ENCODE data around the gene PROK2.

PROK2 gene

GRCh38 chr3:71786217-71786549 lies 1.2 kb upstream of the PROK2 start:
- DNase-seq: no peak

GRCh38 chr3:71785532-71786216 lies 726 bp upstream of the PROK2 start:
- no peak for DNase-seq

DNA sequence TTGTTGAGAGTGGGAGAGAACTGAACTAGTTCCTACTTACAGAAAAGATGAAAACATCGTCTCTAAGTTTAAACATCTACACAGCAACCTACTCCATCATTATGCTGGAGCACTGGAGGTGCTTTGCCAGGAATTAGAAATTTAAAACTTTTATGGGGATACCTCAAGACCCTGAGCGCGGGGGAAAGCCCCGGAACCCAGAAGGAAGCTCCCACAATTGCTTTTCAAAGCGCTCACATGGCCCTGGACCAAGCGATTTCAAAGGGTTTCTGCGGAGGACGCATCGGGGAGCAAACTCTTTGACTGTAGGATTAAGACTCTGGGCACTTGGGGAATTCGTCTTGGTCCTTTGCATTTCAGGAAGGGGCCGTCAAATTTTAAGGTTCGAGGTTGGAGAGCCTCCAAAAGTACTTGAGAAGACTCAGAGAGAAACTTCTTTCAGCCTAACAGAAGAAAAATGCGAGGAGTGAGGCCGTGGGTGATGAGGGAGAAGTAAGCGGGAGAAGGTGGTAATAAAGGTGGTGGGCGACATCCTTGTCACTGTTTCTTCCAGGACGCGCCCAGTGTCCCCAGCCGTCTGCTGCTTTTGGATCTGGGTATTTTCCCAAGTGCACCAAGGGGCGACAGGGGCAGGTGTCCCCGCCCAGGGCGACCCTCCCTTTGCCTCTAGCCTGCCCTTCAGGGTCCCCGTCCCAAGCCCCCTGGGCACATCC lies 591 bp downstream of the PROK2 start:
- DNase-seq: no peak

GRCh38 chr3:71783152-71783551 lies 1.8 kb downstream of the PROK2 start:
- no peak for DNase-seq

DNA sequence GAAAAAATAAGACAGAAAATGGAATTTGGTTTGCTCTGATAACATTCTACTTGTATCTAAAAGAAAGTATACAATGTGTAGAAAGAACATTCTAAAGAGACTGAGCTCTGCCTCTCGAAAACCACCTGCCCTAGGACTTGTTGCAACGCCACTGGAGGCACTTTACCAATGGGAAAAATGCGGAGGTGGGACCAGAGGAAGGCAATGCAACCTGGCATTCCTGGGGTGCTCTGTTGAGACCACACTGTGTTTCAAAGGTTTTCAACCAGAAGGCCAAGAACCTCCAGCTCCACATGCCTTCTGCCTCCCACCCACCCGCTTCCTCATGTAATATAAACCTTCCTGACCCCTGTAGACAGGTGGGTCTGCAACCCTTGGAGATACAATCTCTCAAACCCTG lies 4.5 kb downstream of the PROK2 start:
- DNase-seq: no peak

- no peak for DNase-seq
Measured at GRCh38 chr3:71779674-71780377, 5.1 kb downstream of the PROK2 start.

GRCh38 chr3:71778353-71778752 lies 6.6 kb downstream of the PROK2 start:
- no peak for DNase-seq

DNA sequence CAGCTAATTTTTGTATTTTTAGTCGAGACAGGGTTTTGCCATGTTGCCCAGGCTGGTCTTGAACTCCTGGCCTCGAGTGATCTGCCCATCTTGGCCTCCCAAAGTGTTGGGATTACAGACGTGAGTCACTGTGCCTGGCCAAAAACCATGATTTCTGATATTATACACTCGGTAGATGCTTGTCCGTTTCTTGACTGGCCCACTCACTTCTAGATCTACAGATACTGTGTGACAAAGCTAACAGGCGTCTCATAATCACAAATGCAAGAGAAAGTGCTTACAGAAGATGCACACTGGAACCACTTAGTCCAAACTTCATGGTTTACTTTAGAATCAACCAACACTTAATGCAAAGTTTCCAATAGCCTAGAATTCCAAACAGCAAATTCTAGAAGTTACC lies 8.4 kb downstream of the PROK2 start:
- DNase-seq: no peak

- DNase-seq: no peak
Measured at GRCh38 chr3:71771884-71772283, 13.1 kb downstream of the PROK2 start.

DNA sequence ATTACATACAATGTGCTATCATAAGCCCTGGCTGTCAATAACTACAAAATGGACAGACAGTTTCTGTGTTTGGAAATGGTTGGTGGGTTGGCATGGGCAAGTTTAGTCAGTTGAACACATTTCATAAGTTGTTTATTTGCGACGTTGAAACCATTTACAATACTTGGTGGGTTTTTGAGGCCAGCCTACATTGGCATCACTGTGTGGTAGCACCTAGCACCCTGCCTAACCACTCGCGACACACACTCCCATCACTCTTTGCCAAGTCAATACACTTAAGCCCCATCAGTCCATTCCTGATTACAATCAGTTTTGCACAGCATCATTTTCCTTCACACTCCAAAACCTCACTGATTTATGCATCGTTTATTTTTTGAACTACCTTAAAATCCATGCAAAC lies 13.8 kb downstream of the PROK2 start:
- no peak for DNase-seq

DNA sequence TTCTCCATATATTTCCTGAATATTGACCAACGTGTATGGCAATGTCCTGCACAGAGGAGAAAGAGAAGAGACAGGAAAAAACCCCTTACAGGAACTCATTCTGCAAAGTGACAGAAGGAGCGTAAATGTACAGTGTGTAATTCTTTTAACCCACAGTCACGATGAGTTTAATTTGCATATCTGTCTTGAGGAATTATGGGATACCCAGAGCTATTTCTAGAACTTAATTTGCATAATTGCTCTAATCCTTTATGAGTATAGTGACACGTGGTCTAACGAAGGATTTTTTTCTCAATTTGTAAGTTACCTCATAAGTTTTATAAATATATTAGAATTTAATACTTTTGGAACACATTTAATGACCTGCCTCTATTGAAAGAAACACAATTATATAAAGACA lies 21.5 kb downstream of the PROK2 start:
- DNase-seq: no peak

DNA sequence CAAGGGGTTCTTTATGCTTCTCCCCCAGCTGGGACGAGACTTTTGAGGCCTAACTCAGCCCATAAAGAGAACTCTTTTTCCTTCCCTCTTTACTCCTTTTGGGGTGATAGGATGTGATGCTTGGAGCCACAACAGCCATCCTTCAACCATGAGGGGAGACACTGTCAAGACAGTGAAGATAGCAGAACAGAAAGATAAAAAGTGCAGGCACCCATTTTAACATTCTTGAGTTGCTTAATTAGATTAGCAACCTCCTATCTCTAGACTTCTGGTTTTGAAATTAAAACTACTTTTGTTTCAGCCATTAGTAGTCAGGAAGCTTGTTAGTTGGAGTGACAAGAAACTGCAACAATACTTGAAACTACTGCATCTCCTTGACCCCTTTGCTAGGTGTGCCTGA lies 24.8 kb downstream of the PROK2 start:
- no peak for DNase-seq

- DNase-seq: no peak
Measured at GRCh38 chr3:71759401-71759800, 25.5 kb downstream of the PROK2 start.

- no peak for DNase-seq
Measured at GRCh38 chr3:71758091-71758490, 26.9 kb downstream of the PROK2 start.

DNA sequence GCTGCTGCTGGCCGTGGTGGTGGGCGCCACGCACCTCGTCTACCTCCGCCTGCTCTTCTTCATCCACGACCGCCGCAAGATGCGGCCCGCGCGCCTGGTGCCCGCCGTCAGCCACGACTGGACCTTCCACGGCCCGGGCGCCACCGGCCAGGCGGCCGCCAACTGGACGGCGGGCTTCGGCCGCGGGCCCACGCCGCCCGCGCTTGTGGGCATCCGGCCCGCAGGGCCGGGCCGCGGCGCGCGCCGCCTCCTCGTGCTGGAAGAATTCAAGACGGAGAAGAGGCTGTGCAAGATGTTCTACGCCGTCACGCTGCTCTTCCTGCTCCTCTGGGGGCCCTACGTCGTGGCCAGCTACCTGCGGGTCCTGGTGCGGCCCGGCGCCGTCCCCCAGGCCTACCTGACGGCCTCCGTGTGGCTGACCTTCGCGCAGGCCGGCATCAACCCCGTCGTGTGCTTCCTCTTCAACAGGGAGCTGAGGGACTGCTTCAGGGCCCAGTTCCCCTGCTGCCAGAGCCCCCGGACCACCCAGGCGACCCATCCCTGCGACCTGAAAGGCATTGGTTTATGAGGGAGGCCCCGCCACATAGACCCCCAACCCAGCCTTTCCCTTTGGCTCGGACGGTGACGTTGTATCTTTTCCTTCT lies 30.2 kb downstream of the PROK2 start:
- no peak for DNase-seq

DNA sequence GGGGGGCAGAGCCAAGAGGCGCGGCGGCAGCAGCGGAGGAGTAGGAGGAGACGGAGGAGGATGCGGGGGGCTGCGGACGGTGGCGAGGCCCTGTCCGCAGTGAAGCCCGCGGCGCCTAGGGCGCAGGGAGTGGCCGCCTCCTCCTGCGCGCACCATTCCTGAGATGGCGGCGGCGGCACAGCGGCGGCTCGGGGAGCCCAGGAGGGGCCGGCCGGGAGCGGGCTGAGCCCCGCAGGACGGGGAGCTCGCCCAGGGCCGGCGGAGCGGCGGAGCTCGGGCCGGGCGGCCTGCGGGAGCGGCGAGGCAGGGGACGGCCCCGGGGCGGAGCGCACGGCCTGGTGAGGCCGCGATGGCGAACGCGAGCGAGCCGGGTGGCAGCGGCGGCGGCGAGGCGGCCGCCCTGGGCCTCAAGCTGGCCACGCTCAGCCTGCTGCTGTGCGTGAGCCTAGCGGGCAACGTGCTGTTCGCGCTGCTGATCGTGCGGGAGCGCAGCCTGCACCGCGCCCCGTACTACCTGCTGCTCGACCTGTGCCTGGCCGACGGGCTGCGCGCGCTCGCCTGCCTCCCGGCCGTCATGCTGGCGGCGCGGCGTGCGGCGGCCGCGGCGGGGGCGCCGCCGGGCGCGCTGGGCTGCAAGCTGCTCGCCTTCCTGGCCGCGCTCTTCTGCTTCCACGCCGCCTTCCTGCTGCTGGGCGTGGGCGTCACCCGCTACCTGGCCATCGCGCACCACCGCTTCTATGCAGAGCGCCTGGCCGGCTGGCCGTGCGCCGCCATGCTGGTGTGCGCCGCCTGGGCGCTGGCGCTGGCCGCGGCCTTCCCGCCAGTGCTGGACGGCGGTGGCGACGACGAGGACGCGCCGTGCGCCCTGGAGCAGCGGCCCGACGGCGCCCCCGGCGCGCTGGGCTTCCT lies 31.0 kb downstream of the PROK2 start, which contains the start of gene GPR27:
Gene GPR27, plus strand, starts transcription at position 155 of the 909 bp plus-strand sequence. Its CDS starts 195 bp downstream, at position 350.
- DNase-seq: no peak

DNA sequence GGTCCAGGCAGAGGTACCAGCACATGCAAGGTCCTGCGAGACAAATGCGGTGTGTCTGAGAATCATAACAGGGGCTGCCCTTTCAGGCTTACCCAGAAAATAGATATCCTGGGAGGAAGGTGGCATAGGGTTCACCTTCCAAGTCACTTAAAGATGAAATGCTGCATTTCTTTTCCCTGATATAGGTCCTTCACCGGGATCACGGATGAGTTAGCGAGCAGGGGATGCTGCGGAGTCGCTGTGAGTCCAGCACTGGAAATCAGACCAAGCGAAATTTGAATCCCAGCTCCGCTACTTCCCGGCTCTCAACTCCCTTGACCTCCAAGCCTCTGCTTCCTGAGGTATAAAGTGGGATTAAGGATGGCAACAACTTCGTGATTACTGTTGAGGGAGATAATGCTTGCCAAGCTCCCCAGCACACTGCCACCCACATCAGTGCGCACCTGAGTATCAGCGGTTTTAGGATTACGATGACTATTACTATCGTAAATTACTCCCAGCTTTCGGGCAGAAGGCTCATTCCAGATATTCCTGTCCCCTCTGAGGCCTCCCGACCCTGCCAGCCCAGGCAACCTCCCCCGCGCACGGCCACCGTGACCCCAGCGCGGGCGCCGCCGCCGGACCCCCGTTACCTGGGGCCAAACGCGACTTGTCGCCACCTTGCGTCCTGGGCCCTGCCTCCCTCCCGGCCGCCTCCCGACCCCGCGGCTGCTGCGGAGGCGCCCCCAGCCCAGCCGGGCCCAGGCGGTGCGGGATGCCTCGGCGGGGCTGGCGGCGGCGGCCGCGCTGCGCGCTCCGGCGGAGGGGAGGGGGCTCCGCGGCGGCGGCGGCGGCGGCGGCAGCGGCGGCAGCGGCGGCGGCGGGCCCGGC lies 31.9 kb downstream of the PROK2 start:
- DNase-seq: no peak

- DNase-seq: no peak
Measured at GRCh38 chr3:71751602-71752001, 33.3 kb downstream of the PROK2 start.

DNA sequence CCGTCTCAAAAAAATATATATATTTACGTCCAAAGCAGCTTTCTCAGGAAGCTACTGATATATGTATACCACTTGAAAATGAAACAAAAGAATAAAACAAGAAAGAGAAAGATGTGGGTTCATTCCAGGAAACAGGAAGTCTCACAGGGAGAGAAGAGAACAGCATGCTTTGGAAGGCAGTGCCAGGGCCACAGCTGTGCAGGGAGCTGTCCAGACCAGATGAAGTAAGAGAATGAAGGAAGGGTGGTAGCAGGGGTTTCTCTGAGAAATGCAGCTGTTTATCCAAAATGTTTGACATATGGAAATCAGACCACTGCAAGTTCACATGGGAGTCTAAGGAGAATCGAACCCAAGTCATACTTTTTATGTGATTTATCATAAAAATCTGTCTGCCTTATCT lies 40.2 kb downstream of the PROK2 start:
- DNase-seq: no peak

DNA sequence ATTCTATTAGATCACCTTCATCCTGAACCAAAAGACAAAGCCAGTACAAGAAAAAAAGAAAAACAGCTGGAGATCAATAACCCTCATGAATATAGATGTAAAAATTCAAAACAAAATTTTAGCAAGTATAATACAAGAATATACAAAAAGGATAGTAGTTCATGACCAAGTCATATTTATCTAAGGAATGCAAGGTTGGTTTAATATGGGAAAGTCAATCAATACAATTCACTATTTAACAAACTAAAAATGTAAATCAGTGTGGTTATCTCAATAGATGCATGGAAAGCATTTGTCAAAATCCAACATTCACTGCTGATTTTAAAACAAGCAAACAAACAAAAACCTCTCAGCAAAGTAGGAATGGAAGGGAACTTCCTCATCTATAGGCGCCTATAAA lies 42.3 kb downstream of the PROK2 start:
- DNase-seq: no peak

- no peak for DNase-seq
Measured at GRCh38 chr3:71734881-71735280, 50.1 kb downstream of the PROK2 start.

DNA sequence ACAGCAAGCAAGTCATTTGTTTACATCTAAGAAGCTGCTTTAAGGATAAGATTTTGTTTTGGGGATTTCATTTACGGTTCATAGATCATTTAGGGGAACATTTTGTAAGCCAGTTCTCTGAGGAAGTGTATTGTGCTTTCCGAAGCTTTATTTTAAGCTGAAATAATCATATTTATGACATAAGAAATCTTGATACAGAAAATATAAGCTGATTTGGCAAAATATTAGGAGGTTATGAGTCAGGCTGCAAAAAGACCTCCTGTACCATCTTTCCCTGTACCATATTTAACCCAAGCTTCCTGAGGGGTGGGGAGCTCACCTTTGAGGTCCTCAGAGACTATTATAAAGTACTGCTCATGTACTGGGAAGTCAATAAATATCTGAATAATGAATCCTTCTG lies 51.6 kb downstream of the PROK2 start:
- DNase-seq: no peak
